Measurements from ENCODE around the gene MRPS24. TPM values are rescaled to one million over a fixed set of nuclear protein-coding genes. Genes with fewer than 3 reads are reported as not detected.

The MRPS24 gene
- total and polyA plus RNA-seq, 2 of the 13 experiments (the other 11 are each of a cell fraction or from before 2014, with no cell fraction given): 135 to 162 TPM

GRCh38 chr7:43878867-43879266 lies 9.6 kb upstream of the MRPS24 start:
- no peaks in the 10 kb centered on the region for H3K79me2 ChIP-seq (ENCODE audit: insufficient read depth, low read length)
- no peak overlapping the region for H3K9ac ChIP-seq (ENCODE audit: insufficient read depth, low read depth, low read length)
- DNase-seq (ENCODE audit: low spot score) (no peak), ATAC-seq (no peak), FAIRE-seq (no peak)
- H2AFZ ChIP-seq (ENCODE audit: low read length): no peak overlapping the region
- ChIA-PET POLR2A (interaction anchor here (1.3 kb wide), 1 partner anchor 9 kb away, joined by 6 read pairs; the partner anchor contains the start of gene MRPS24), CTCF (ENCODE audit: low intra/inter-chr PET ratio, low total read pairs) (no interaction called here)
- intact Hi-C loops (cut with micrococcal nuclease; ENCODE audit: unreplicated experiment) (no loop called here), in situ Hi-C loops (cut with HindIII; ENCODE audit: extremely low pct_ligation_motif_present, low pct_unique_long_range_greater_than_20kb) (no loop called here)
- H3K4me2 ChIP-seq (ENCODE audit: low read depth, low read length): no peak overlapping the region
- no peaks in the 10 kb centered on the region for H3K9me3 ChIP-seq (ENCODE audit: low read length)
- H3K36me3 ChIP-seq (replicated peaks in 1 of 2; ENCODE audit: control insufficient read depth in 1 of 2, insufficient read depth in 2 of 2, low read length in 2 of 2): peaks cover 26 to 75% of the 10 kb centered on the region in 2 experiments
- no peak overlapping the region for H3K27ac ChIP-seq (ENCODE audit: extremely low read length, insufficient read depth, low read length)
- H3K4me3 ChIP-seq (replicated peaks in 1 of 3; ENCODE audit: insufficient read depth in 1 of 3, low read depth in 2 of 3, low read length in 3 of 3): no peak overlapping the region
- H3K27me3 ChIP-seq (ENCODE audit: control insufficient read depth in 1 of 2, insufficient read depth in 2 of 2, low read length in 2 of 2): no peaks in the 10 kb centered on the region
- no TSS peak for BruUV-seq (replicated peaks)
- WGBS (ENCODE audit: low lambda C conversion rate): 100% methylated on average over 5 of the region's 5 CpGs
- TF ChIP-seq, protein P1, sequence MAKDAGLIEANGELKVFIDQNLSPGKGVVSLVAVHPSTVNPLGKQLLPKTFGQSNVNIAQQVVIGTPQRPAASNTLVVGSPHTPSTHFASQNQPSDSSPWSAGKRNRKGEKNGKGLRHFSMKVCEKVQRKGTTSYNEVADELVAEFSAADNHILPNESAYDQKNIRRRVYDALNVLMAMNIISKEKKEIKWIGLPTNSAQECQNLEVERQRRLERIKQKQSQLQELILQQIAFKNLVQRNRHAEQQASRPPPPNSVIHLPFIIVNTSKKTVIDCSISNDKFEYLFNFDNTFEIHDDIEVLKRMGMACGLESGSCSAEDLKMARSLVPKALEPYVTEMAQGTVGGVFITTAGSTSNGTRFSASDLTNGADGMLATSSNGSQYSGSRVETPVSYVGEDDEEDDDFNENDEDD (CRISPR knock-in tag; IDR thresholded peaks at IDR 0.05; ENCODE audit: borderline replicate concordance): no peak
- TF ChIP-seq ZNF18 (CRISPR knock-in tag; IDR thresholded peaks at IDR 0.05; ENCODE audit: insufficient replicate concordance) (no peak), RFX3 (CRISPR knock-in tag; IDR thresholded peaks at IDR 0.05) (no peak), ZNF773 (CRISPR knock-in tag; IDR thresholded peaks at IDR 0.05; ENCODE audit: borderline replicate concordance) (no peak)
- TF ChIP-seq, protein P2, sequence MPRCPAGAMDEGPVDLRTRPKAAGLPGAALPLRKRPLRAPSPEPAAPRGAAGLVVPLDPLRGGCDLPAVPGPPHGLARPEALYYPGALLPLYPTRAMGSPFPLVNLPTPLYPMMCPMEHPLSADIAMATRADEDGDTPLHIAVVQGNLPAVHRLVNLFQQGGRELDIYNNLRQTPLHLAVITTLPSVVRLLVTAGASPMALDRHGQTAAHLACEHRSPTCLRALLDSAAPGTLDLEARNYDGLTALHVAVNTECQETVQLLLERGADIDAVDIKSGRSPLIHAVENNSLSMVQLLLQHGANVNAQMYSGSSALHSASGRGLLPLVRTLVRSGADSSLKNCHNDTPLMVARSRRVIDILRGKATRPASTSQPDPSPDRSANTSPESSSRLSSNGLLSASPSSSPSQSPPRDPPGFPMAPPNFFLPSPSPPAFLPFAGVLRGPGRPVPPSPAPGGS (CRISPR knock-in tag; IDR thresholded peaks at IDR 0.05): no peak
- H4K20me1 ChIP-seq (ENCODE audit: insufficient read depth, low read length): no peaks in the 10 kb centered on the region
- H3K4me1 ChIP-seq (ENCODE audit: insufficient read depth, low read length): no peaks in the 10 kb centered on the region

Measured in HepG2 (cell line).